Ectodermal cell (in vitro differentiated cells): ENCODE data around the gene NTF3.

Experiments
- H3K27ac ChIP-seq: 2 replicates; pipeline ENCODE4 v1.7.0; 2013; ENCODE audit warnings: mild to moderate bottlenecking, low read depth, low read length; ENCODE audit not compliant: insufficient read depth, poor library complexity, severe bottlenecking
- H3K27me3 ChIP-seq: 2 replicates; pipeline ENCODE4 v1.7.0; 2013; ENCODE audit warnings: mild to moderate bottlenecking, low read length; ENCODE audit not compliant: insufficient read depth, control insufficient read depth, poor library complexity, severe bottlenecking
- H3K36me3 ChIP-seq: one replicate; pipeline ENCODE4 v1.7.0; 2013; ENCODE audit warnings: low read length; ENCODE audit not compliant: control insufficient read depth, insufficient read depth
- H3K4me1 ChIP-seq: one replicate; pipeline ENCODE4 v1.7.0; 2013; ENCODE audit warnings: low read length; ENCODE audit not compliant: control insufficient read depth, insufficient read depth
- H3K4me3 ChIP-seq: 2 replicates; pipeline ENCODE4 v1.7.0; 2013; ENCODE audit warnings: low read depth, low read length, control low read depth; ENCODE audit not compliant: insufficient read depth
- H3K9me3 ChIP-seq: 2 replicates; pipeline ENCODE4 v1.7.0; 2013; ENCODE audit warnings: mild to moderate bottlenecking, low read length, moderate library complexity; ENCODE audit not compliant: control insufficient read depth
- WGBS, 2 experiments: methylation state at CpG; one replicate each; pipeline ENCODE4 v1.1.7; 2013; ENCODE audit warnings: missing lambda C conversion rate in 2 of 2; 5-methylcytosine and 5-hydroxymethylcytosine counted together

The NTF3 gene

DNA sequence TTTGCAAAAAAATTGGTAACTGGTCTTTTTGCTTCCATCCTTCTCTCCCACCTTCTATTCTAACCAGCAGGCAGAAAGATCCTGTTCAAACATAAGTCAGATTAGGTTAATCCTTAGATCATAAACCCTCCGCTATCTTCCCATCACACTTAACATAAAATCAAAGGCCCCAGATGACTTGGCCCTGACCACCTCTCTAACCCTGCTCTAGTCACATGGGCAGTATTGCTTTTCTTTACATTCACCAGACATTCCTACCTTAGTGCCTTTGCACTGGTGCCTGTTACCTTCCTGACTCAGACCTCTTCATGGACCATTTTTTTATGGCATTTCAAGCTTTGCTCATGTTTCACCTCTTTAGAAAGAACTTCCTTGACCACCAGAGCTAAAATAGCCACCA is 83.5 kb downstream of the NTF3 start:
- Histone ChIP-seq H3K27ac (no peak overlapping the region), H3K27me3 (no peaks in the 10 kb centered on the region), H3K4me3 (no peak overlapping the region), H3K4me1 (peaks cover 24% of the 10 kb centered on the region), H3K9me3 (no peaks in the 10 kb centered on the region), H3K36me3 (no peaks in the 10 kb centered on the region)
- WGBS, 2 experiments: 94 to 100% methylated on average over 1 of the region's 1 CpG

DNA sequence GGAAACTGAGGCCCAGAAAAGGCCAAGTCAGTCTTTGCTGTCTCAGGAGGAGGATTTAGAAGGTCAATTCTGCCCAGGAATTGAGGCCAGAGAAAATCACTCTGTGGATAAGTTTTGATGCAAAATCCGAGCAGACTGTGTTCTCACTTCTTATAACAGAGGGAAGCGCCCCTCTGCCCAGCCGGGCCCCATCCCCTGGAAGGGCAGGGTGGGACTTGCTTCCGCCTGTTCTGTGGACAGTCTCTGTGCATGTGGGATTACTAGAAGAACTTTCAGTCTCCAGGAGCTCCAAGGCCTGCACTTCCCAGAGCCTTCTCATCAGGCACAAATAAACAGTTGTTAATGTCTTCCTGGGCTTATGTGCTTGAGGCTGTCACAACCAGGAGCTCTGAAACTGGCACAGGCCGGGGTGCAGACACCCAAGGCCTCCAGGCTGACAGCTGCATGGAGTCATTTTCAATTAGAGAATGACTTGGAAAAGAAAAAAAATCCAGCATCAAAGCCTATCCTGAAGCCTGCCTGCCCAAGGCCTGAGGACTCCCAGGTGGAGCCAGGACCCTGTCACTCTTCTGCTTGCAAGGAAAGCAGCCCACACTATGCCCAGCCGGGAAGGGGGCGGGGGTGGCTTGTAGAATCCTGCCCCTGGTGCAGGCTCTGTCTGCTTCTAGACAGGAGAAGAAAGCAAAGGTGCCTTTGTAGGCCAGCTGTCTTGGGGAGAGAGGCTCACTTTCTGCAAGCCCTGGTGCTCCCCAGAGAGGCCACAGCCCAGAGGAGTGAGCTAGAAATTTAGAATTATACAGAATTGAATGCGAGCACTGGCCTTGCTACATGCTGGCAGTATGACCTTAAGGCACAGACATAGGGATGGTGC is 84.7 kb downstream of the NTF3 start:
- Histone ChIP-seq H3K9me3 (no peaks in the 10 kb centered on the region), H3K4me1 (peaks cover 24% of the 10 kb centered on the region), H3K4me3 (no peak overlapping the region), H3K27me3 (no peaks in the 10 kb centered on the region), H3K36me3 (no peaks in the 10 kb centered on the region), H3K27ac (peak overlapping the region; percentile 55)
- WGBS, 2 experiments: 77 to 78% methylated on average over 8 of the region's 8 CpGs

- H3K36me3 ChIP-seq: no peaks in the 10 kb centered on the region
- no peaks in the 10 kb centered on the region for H3K9me3 ChIP-seq
- no peak overlapping the region for H3K4me3 ChIP-seq
- peaks cover 18% of the 10 kb centered on the region for H3K4me1 ChIP-seq
- 67 to 68% methylated on average over 8 of the region's 8 CpGs for WGBS, 2 experiments
- H3K27me3 ChIP-seq: no peaks in the 10 kb centered on the region
- H3K27ac ChIP-seq: no peak overlapping the region
Measured at GRCh38 chr12:5518584-5519365, 86.9 kb downstream of the NTF3 start.

DNA sequence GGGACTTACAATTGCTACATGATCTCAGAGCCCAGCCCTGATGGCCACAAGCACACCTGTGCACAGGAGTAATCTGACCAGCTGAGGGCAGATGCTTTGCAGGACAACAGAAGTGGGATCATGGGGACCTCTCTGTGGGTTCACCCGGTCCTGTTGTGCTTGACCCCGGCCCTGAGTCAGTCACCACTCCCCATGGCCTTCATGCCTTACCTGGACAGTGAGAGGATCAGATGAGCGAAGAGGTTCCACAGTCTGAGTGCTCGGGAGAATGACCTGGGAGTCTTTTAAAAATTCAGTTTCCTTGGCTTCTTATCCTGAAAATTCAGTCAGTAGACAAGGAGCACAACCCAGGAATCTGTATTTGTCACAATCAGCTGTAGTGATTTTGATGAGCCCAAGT is 88.1 kb downstream of the NTF3 start:
- no peak overlapping the region for H3K27ac ChIP-seq
- H3K4me3 ChIP-seq: no peak overlapping the region
- peaks cover 18% of the 10 kb centered on the region for H3K4me1 ChIP-seq
- H3K27me3 ChIP-seq: no peaks in the 10 kb centered on the region
- no peaks in the 10 kb centered on the region for H3K36me3 ChIP-seq
- 94 to 95% methylated on average over 4 of the region's 4 CpGs for whole genome bisulfite sequencing, 2 experiments
- no peaks in the 10 kb centered on the region for H3K9me3 ChIP-seq

GRCh38 chr12:5520831-5521230 is 88.9 kb downstream of the NTF3 start:
- H3K27me3 ChIP-seq: no peaks in the 10 kb centered on the region
- no peaks in the 10 kb centered on the region for H3K36me3 ChIP-seq
- WGBS, 2 experiments: 93 to 96% methylated on average over 5 of the region's 5 CpGs

DNA sequence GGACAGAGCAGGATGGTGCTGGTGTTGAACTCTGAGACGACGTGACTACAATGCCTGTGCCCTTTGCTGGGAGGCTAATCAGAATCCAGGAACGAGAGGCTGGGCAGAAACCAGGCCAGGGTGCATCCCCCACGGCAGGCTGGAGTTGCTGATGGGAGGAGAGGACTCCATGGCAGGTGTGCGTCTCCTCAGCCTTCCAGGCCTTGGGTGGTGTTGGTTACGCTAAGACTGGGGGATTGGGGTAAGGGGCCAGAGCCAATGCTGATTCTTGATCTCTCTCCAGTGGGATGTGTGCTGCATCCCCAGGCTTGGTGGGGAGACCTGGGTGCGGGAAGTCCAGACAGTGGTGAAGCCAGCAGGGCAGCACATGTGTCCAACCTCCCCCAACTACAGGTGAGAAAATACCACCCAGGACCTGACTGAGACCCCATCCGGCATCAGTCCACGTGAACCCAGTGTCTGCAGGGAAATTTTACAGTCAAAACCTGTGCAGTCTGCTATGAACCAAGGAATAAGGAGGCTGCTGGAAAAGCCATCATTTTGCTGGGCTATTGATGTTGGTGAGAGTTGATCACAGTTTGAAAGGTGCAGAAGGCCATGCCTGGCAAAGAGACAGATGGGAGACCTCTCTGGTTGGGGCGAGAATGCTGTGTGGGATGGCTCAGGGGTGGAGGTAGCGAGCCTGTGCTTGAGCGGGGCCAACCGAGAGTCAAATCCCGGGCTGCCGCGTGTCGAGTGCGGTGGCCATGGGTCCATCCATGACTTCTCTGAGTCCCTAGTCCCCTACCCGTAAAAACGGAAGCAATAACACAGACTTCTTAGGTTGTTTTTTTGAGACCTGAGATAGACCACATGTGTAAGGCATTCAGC is 89.8 kb downstream of the NTF3 start:
- H3K4me1 ChIP-seq: peaks cover 12% of the 10 kb centered on the region
- H3K27ac ChIP-seq: no peak overlapping the region
- H3K36me3 ChIP-seq: no peaks in the 10 kb centered on the region
- H3K4me3 ChIP-seq: no peak overlapping the region
- WGBS, 2 experiments: 97% methylated on average over 20 of the region's 20 CpGs
- no peaks in the 10 kb centered on the region for H3K9me3 ChIP-seq
- H3K27me3 ChIP-seq: no peaks in the 10 kb centered on the region

More at GRCh38 chr12:5520831-5521230, 88.9 kb downstream of the NTF3 start:
- H3K9me3 ChIP-seq: no peaks in the 10 kb centered on the region
- no peak overlapping the region for H3K4me3 ChIP-seq
- peaks cover 18% of the 10 kb centered on the region for H3K4me1 ChIP-seq
- H3K27ac ChIP-seq: no peak overlapping the region

DNA sequence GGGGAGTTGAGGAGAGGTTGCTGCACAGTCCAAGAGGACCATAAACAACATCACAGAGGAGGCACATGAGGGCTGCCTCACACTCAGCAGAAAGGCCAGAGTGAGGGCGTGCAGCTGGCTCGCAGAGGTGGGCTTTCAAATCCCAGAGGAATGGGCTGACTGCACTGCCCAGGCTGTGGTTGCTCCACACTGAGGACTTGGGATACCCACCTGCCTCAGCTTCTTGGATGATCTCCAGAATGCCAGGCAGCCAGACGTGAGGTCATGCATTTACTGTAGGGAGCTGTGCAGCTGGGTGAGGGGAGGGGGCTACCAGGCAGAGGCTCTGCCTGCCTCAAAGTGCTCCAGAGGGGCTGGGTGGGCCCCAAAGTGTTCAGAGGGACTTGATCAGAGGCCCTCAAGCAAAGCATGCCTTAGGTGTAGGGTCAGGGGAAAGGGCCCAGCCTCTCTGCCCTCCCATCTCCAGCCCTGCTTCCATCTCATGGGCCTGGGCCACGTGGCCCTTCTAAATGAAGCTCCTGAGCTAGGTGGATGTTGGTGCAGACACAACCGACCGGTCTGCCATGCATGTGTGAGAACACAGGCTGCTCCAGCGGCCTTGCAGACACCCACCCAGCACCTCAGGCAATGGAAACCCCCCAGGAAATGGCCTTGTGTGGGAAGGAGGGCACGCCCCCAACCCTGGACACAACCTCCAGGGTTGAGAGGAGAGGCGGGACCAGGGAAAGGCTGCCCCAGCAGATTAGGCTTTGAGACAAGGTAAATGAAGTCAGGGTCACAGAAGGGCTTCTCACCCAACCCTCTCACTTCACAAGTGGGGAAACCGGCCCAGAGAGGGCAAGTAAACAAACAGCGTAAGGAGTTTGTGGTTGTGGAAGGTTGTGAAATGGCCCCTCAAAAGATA is 90.8 kb downstream of the NTF3 start:
- peaks cover 8% of the 10 kb centered on the region for H3K4me1 ChIP-seq
- no peaks in the 10 kb centered on the region for H3K27me3 ChIP-seq
- H3K36me3 ChIP-seq: no peaks in the 10 kb centered on the region
- no peaks in the 10 kb centered on the region for H3K9me3 ChIP-seq
- H3K4me3 ChIP-seq: no peak overlapping the region
- H3K27ac ChIP-seq: no peak overlapping the region
- WGBS, 2 experiments: 90 to 97% methylated on average over 11 of the region's 11 CpGs

DNA sequence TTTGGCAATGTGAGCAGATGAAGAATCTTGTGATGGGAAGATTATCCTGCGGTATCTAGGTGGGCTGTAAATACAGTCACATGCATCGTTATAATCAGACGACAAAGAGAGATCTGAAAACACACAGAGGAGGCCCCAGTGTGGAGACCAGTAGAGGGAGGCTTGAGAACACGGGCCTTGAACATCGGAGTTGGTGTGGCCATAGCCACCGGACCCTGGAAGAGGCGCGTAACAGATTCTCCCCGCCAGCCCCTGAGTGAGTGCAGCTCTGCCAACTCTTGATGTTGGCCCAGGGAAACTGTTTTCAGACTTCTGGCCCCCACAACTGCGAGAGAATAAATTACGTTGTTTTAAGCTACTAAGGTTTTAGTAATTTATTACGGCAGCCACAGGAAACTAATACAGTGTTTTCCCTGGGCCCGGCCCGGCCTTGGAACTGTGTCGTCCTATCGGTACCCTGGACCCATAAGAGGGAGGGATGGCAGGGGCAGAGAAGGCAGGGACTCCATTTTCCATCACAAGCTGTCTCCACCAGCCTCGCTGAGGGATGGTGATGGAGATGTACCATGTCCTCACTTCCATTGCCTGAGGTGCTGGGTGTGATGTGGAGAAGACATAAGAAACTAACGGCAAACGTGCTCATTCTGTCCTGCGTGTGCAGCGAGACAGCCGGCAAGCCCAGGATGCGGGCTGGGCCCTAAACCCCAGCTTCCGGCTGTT is 91.6 kb downstream of the NTF3 start:
- no peaks in the 10 kb centered on the region for H3K27me3 ChIP-seq
- H3K36me3 ChIP-seq: no peaks in the 10 kb centered on the region
- 92 to 93% methylated on average over 24 of the region's 24 CpGs for WGBS, 2 experiments
- H3K4me3 ChIP-seq: no peak overlapping the region
- H3K27ac ChIP-seq: no peak overlapping the region
- H3K4me1 ChIP-seq: peaks cover 3% of the 10 kb centered on the region
- H3K9me3 ChIP-seq: no peaks in the 10 kb centered on the region
